GM18868 (cell line): ENCODE data around the gene DOCK10.

Experiments used
- ATAC-seq: cut with Tn5 transposase; IDR thresholded peaks from one replicate; pipeline ENCODE4 v1.9.1; 2021; ENCODE audit warnings: mild to moderate bottlenecking, moderate library complexity; ENCODE audit not compliant: unreplicated experiment

The DOCK10 gene

GRCh38 chr2:224843141-224843540 is 199.1 kb downstream of the DOCK10 start:
- no peak for ATAC-seq

GRCh38 chr2:224841910-224842309 is 200.4 kb downstream of the DOCK10 start:
- ATAC-seq, result no peak

- no peak for ATAC-seq
These were observed 203.9 kb downstream of the DOCK10 start for GRCh38 chr2:224838335-224838734.

GRCh38 chr2:224837558-224837957 is 204.7 kb downstream of the DOCK10 start:
- no peak for ATAC-seq

GRCh38 chr2:224837066-224837465 is 205.2 kb downstream of the DOCK10 start:
- ATAC-seq, result no peak

- ATAC-seq, result no peak
These were observed 206.0 kb downstream of the DOCK10 start for GRCh38 chr2:224836263-224836662.

- ATAC-seq, result no peak
These were observed 206.9 kb downstream of the DOCK10 start for GRCh38 chr2:224835405-224835804.

- ATAC-seq, result no peak
These were observed 208.3 kb downstream of the DOCK10 start for GRCh38 chr2:224833986-224834385.

- ATAC-seq, result no peak
These were observed 210.1 kb downstream of the DOCK10 start for GRCh38 chr2:224832207-224832606.

GRCh38 chr2:224831530-224831929 is 210.7 kb downstream of the DOCK10 start:
- no peak for ATAC-seq

- no peak for ATAC-seq
These were observed 221.8 kb downstream of the DOCK10 start for GRCh38 chr2:224820283-224820991.

GRCh38 chr2:224819075-224819474 is 223.2 kb downstream of the DOCK10 start:
- ATAC-seq, result no peak

GRCh38 chr2:224817676-224818075 is 224.6 kb downstream of the DOCK10 start:
- no peak for ATAC-seq

- ATAC-seq, result no peak
These were observed 225.5 kb downstream of the DOCK10 start for GRCh38 chr2:224816816-224817215.

GRCh38 chr2:224813578-224813977 is 228.7 kb downstream of the DOCK10 start:
- ATAC-seq, result no peak

- ATAC-seq, result no peak
These were observed 234.9 kb downstream of the DOCK10 start for GRCh38 chr2:224807153-224807964.

- ATAC-seq, result no peak
These were observed 238.3 kb downstream of the DOCK10 start for GRCh38 chr2:224803930-224804329.

- ATAC-seq, result no peak
These were observed 239.9 kb downstream of the DOCK10 start for GRCh38 chr2:224802407-224802806.

- ATAC-seq, result no peak
These were observed 240.9 kb downstream of the DOCK10 start for GRCh38 chr2:224801360-224801759.

GRCh38 chr2:224799691-224800090 is 242.6 kb downstream of the DOCK10 start:
- no peak for ATAC-seq

GRCh38 chr2:224798180-224798579 is 244.1 kb downstream of the DOCK10 start:
- ATAC-seq, result no peak

- no peak for ATAC-seq
These were observed 245.5 kb downstream of the DOCK10 start for GRCh38 chr2:224796695-224797305.
